ENCODE results near the gene CASP2.
A peak's percentile ranks its signal among the peaks of the same experiment; 100 is the strongest.

CASP2 gene

GRCh38 chr7:143341842-143342241 lies 53.7 kb downstream of the CASP2 start:
- ChIA-PET CTCF (no interaction called here), POLR2A (no interaction called here)
- TF ChIP-seq CTCF (IDR thresholded peaks at IDR 0.05; ENCODE audit: control extremely low read depth, extremely low read depth, low read depth, missing control alignments): no peak

GRCh38 chr7:143343596-143343995 lies 55.4 kb downstream of the CASP2 start:
- POLR2A ChIA-PET: no interaction called here
- TF ChIP-seq CTCF (IDR thresholded peaks at IDR 0.05; ENCODE audit: control extremely low read depth, extremely low read depth, low read depth, missing control alignments): no peak
- no peak for DNase-seq (ENCODE audit: extremely low spot score)
- CTCF ChIA-PET: interaction anchor here (0.9 kb wide), 1 partner anchor 9 kb away, joined by 4 read pairs; no protein-coding TSS in a partner anchor

More at GRCh38 chr7:143341842-143342241, 53.7 kb downstream of the CASP2 start:
- DNase-seq (ENCODE audit: extremely low spot score): no peak

DNA sequence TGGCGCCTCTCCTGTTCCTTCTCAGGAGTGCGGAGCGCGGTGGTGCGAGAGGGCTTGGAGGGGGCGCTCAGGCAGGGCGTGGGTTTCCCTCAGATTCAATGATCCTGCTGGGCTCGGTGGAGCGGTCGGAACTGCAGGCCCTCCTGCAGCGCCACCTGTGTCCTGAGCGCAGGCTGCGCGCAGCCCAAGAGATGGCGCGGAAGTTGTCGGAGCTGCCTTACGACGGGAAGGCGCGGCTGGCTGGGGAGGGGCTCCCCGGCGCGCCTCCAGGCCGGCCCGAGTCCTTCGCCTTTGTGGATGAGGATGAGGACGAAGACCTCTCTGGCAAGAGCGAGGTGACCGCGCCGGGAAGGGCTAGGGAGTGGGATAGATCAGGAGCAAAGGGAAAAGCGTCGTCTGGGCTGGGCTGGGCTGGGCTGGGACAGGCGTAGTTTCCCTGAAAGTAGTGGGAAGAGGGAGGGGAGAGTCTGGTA lies 57.3 kb downstream of the CASP2 start:
- peak; percentile 64 for TF ChIP-seq CTCF (IDR thresholded peaks at IDR 0.05; ENCODE audit: control extremely low read depth, extremely low read depth, low read depth, missing control alignments)
- peak; percentile 47 for DNase-seq (ENCODE audit: extremely low spot score)
- POLR2A ChIA-PET: no interaction called here
- CTCF ChIA-PET: interaction anchor here (0.8 to 1.1 kb wide), 4 partner anchors 23 to 131 kb away, joined by 3 to 4 read pairs (median 3); no protein-coding TSS in a partner anchor

DNA sequence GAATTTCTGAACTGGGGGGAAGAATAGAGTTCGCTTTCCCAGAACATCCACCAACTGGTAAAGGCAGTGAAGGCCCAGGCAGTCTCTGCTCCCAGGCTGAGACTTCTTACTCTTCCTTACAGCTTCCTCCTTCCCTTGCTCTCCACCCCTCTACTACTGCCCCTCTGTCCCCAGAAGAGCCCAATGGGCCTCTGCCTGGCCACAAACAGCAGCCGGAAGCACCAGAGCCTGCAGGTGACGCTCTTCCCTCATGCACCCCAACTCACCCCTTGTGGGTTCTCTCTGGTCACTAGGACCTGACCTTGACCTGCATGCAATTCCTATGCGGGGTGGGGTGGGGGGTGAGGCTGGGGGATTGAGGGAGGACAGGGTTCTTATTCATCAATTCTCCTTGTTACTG lies 57.9 kb downstream of the CASP2 start:
- TF ChIP-seq CTCF (IDR thresholded peaks at IDR 0.05; ENCODE audit: control extremely low read depth, extremely low read depth, low read depth, missing control alignments): no peak
- CTCF ChIA-PET: interaction anchor here (1.0 kb wide), 1 partner anchor 106 kb away, joined by 3 read pairs; no protein-coding TSS in a partner anchor
- no peak for DNase-seq (ENCODE audit: extremely low spot score)
- POLR2A ChIA-PET: no interaction called here

DNA sequence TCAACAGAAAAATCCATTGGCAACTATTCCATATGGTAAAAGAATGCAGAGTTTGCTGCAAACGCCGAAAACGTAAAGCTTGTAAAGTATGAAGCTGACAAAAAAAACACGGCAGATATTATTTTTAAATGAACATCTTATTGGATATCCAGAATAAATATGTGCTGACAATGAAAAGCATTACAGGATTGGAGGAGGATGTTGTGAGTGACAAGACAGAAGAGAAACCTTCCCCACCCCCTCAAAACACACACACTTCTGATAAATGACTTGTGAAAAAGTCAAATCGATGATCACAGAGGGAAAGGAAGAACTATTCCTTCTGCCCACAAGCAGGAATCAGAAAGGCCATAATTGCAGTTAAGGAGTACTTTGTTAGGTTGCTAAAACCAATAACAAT lies 59.8 kb downstream of the CASP2 start:
- TF ChIP-seq CTCF (IDR thresholded peaks at IDR 0.05; ENCODE audit: control extremely low read depth, extremely low read depth, low read depth, missing control alignments): no peak
- ChIA-PET CTCF (interaction anchor here (1.1 to 1.4 kb wide), 4 partner anchors 13 to 133 kb away, joined by 3 to 4 read pairs (median 4); partner anchors contain the start of gene CLCN1), POLR2A (no interaction called here)
- no peak for DNase-seq (ENCODE audit: extremely low spot score)

DNA sequence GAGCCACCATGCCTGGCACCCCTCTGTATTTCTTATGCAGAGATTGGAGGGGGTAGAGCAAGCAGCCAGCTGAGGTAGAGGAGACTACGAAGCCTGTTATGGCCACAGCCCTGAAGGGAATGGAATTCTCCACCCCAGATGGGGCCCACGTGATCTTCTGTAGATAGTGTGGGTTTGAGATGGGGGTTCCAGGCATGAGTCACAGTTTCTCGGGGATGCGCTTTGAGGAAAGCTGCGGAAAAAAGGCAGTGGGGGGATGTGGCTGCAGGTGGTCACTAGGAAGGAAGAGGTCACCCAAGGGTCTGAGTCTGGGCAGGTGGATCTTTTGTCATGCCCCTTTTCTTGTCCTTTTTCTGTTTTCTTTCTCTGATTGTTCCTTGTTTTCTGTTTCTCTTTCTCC lies 62.9 kb downstream of the CASP2 start:
- DNase-seq (ENCODE audit: extremely low spot score): no peak
- ChIA-PET POLR2A (no interaction called here), CTCF (no interaction called here)
- TF ChIP-seq CTCF (IDR thresholded peaks at IDR 0.05; ENCODE audit: control extremely low read depth, extremely low read depth, low read depth, missing control alignments): no peak

All from GM10248 (cell line).